HG02981 (cell line): ENCODE results near the gene CAPN15.

Experiments
- ATAC-seq: cut with Tn5 transposase; IDR thresholded peaks from one replicate; pipeline ENCODE4 v1.9.1; 2021; ENCODE audit warnings: mild to moderate bottlenecking, moderate library complexity; ENCODE audit not compliant: unreplicated experiment

Gene CAPN15

DNA sequence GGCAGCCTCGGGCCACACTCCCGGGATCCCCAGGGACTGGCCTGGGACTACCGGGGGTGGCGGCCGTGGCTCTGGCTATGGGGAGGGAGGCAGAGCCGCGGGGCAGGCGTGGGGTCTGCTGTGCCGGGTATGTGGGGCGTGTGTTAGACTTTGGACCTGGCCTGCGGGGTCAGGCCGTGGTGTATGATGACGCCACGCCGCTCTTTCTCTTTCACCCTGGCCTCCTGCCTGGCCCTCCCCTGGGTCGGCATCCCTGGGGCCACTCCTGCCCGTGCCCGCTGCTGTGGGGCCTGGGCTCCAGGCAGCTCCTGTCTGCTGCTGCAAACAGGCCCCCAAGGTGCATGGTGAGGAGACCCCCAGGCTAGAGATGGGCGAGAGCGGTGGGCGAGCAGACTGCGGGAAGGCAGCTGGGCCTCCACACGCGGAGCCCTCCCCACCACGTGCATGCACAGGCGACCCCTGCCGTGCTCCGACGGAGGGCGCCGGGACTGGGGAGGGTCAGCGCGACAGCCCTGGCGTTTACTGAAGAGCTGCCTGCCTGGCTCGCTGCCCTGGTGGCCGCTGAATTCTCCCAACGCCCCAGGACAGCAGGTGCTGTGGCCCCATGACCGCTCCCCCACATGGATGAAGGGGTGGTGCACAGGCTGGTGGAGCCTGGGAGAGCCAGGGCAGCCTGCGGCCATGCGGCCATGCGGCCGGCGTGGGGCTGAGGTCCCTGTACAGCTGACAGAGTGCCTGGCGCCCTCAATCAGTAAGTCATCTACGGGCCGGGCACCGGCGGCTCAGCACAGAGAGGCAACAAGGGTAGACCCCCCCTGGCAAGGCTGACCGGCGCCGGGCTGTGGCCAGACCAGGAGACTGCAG lies 16.0 kb downstream of the CAPN15 start:
- ATAC-seq, result no peak

DNA sequence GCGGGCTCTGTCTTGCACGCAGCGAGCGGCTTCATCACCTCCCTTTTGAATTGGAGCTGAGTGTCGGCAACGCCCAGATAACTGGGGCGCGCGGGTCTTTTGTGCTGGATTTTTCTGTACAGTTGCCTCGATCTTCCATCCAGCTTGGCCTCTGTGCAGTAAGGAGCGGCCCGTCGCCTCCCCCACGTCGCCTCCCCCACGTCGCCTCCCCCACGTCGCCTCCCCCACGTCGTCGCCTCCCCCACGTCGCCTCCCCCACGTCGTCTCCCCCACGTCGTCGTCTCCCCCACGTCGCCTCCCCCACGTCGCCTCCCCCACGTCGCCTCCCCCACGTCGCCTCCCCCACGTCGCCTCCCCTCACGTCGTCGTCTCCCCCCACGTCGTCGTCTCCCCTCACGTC lies 17.0 kb downstream of the CAPN15 start:
- no peak for ATAC-seq

DNA sequence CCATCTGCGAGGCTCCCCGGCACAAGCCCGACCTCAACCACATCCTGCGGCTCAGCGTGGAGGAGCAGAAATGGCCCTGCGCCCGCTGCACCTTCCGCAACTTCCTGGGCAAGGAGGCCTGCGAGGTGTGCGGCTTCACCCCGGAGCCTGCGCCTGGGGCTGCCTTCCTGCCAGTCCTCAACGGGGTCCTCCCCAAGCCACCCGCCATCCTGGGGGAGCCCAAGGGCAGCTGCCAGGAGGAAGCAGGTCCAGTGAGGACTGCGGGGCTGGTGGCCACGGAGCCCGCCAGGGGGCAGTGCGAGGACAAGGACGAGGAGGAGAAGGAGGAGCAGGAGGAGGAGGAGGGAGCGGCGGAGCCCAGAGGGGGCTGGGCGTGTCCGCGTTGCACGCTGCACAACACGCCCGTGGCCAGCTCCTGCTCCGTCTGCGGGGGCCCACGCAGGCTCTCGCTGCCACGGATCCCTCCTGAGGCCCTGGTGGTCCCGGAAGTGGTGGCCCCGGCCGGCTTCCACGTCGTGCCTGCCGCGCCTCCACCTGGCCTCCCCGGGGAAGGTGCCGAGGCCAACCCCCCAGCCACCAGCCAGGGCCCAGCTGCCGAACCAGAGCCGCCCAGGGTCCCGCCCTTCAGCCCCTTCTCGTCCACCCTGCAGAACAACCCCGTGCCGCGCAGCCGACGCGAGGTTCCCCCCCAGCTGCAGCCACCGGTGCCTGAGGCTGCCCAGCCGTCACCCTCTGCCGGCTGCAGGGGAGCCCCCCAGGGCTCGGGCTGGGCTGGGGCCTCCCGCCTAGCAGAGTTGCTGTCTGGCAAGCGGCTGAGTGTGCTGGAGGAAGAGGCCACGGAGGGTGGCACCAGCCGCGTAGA lies 19.6 kb downstream of the CAPN15 start:
- ATAC-seq, result no peak

DNA sequence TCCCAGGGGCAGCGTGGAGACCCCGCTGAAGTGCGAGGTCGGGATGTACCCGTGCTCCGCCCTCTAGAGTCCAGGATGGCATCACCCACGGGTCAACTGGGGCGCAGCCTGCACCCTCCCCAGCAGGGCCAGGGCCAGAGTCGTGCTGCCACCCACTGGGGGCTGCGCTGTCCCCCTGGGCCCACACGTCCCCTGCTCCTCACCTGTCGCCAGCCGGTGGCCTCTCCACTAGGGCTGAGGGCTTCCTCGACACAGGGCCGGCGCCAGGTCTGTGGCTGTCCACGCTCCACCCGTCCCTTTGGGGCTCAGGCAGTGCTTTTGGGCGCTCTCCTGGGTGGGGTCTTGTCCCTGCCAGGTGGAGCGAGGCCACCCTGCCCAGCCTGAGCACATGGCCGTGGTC lies 21.1 kb downstream of the CAPN15 start:
- ATAC-seq, result no peak

DNA sequence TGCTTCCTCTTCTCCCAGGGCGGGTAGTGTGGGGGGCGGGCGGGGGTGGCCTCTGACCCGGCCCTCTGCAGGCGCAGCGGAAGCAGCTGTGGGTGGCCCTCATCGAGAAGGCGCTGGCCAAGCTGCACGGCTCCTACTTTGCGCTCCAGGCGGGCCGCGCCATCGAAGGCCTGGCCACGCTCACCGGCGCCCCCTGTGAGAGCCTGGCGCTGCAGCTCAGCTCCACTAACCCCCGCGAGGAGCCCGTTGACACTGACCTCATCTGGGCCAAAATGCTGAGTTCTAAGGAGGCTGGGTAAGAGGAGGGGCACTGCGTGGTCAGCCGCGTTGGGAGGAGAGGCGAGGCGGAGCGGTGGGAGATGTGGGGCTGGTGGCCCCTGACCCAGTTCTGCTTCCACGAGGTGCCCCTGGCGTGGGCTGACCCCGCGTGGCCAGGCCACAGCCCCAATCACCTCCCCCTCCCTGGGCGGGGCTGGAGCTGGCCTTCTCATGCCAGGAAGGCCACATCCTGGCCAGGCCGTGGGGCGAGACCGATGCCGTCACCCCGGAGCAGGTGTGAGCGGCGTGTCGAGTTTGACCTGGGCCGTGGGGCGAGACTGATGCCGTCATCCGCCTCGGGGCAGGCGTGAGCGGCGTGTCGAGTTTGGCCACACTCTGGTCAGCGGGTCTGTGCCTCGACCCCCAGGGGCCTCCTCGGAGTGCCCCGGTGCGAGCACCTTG lies 22.2 kb downstream of the CAPN15 start:
- no peak for ATAC-seq

DNA sequence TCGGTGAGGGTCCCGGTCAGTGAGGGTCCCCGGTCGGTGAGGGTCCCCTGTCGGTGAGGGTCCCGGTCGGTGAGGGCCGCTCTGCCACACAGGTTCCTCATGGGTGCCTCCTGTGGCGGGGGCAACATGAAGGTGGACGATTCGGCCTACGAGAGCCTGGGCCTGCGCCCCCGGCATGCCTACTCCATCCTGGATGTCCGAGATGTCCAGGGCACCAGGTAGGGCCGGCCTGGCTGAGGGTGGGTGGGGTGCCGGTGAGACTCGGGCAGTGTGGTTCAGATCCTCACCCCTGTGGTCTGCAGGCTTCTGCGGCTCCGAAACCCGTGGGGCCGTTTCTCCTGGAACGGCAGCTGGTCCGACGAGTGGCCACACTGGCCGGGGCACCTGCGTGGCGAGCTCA lies 23.7 kb downstream of the CAPN15 start:
- ATAC-seq, result no peak

DNA sequence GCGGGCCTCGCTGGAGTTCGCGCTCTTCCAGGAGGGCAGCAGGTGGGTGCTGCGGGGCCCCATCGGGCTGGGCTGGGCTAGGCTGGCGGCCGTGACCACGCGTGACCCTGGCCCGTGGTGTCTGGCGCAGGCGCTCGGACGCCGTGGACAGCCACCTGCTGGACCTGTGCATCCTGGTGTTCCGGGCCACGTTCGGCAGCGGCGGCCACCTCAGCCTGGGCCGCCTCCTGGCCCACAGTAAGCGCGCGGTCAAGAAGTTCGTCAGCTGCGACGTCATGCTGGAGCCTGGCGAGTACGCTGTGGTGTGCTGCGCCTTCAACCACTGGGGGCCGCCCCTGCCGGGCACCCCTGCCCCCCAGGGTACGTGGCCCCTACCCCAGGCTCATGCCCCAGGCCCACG lies 24.7 kb downstream of the CAPN15 start:
- ATAC-seq, result no peak

DNA sequence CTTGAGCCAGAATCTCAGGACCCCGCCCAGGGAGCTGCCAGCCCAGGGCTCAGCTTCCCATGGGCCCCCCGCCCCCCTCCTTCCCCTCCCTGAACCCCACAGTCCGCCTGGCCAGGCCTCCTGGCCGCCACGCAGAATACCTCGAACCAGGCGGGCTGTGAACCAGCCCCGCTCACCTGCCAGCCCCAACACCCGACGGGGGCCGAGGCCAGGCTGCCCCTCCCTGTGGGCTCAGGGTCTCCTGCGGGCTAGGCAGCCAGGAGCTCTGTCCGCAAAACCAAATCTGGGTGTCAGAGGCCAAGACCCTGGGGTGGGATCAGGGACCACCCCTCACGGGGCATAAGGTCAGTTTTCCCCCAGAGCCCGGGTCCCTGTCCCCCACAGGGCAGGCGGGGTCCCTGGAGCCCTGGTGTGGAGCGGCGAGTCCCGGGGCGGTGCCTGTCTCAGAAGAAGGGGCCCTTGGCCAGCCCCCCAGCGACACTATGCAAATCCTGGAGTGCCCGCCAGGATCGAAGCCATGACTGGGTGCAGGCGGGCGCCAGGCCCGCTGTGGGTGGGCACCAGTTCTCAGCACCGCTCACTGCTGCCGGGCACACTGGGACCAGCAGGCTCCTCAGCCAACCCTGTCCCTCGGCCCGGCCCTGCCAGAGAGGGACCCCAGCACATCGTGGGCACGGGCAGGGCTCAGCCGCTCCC lies 26.2 kb downstream of the CAPN15 start:
- ATAC-seq, result no peak

DNA sequence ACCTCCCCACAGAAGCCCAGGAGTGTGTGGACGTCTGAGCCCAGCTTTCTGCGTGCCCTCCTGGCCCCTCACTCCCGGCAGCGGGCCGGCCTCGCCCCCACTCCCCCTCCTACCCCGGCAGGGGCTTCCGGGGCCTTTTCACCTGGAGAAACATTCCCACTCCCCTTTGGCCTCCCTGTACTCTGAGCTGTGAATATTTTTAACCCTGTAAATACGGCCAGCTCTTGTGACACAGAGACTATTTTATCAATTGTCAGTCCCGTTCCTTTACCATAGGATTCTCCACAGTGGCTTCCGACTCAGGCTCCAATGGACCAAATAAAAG lies 26.7 kb downstream of the CAPN15 start:
- no peak for ATAC-seq

DNA sequence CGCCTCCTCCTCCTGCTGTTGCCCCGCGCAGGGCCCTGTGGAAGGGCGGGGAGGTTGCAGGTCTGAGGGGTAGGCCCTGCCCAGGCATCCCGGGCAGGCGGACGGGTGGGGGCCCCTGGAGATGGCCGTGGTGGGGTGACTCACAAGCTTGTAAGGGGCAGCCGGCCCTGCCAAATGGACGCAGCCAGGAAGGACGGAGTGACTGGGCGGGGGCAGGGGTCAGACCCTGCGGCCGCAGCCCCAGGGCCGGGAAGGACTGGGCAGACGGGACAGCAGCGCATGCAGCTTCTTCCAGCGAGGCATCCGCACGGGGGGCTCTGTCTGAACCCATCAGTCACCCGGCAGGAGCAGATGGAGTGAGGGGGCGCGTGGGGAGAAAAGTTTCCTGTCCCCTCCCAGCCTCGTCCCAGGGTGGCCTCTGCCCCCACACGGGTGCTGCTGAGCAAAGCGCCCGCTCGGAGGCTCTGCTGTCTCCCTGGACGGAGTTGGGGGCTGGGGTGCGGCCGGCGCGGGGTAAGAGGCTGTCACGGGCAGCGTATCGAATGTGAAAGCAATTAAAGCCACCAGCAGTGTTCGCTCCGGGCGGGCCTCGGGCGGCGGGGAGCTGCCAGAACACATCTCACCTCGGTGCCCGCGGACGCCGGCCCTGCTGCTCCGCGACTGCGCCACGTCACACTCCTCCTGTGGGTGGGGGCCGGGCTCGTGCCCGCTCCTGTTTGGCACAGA lies 27.3 kb downstream of the CAPN15 start:
- ATAC-seq, result no peak

DNA sequence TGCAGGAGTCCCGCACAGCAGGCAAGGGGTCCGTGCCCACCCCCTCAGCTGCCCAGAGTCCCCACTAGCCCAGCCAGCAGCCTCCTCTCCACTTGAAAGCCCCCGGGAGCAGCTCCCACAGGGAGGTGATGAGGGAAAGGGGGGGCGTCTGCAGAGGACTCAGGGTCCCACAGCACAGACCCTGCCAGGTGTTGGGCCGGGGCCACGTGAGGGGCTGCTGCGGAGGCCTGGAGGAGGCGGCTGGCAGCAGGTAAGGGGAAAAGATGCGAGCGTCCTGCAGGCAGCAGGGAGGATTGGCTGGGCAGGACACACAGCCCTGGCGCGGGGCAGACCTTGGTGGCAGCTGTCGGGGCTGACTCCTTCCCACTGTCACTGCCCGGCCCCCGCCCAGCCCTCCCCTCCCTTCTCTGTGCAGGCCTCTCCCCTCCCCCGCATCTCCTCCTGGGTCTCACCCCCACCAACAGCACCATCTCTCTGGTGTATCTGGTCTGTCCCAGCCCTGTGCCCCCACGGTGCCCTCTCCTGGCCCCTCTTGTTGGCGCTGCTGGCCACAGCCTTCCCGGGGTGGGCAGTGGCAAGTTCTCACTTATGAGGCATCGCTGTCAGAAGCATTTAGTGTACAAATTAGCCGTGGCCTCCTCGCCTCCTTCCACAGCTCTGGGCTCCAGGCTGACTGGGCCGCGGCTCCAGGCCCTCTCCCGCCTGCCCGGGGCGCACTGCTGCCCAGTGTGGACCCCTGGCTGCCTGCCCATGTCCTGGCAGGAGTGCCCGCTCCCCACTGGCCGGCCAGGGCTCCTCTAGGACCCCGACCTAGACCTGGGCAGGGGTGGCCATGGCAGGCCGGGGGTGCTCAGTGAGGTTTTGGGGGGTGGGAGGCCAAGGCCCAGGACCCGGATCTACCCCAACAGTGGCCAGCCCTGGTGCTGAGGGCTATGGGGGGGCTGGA lies 28.3 kb downstream of the CAPN15 start:
- no peak for ATAC-seq

DNA sequence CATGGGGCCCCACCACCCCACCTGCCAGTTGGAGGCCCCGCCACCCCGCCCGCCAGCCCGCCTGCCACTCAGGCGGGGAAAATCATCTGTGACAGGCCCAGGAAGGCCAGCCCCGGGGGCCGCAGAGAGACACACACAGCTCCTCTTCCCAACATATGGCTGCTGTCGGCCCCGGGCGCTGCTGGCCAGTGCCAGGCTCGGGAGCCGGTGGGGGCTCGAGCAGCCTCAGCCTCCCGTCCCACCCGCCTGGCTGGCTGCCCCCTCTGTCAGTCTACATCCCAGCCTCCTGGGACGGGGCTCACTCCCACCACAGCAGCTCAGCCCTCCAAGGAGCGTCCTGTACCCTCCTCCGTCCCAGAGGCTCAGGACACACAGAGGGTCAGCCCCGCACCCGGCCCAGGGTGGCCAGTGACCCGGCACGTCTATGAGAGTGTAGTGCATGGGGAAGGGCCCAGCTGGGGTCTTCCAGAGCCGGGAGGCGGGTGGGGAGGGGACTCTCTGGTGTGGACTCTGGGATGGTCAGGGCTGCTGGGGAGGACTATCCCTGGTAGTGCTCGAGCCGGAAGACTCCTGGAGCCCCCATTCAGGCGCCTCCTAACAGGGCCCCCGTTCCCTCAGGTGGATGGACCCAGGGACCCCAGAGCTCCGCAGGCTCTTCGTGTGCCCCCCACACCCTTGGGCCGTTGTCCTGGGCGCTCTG lies 29.1 kb downstream of the CAPN15 start:
- no peak for ATAC-seq

DNA sequence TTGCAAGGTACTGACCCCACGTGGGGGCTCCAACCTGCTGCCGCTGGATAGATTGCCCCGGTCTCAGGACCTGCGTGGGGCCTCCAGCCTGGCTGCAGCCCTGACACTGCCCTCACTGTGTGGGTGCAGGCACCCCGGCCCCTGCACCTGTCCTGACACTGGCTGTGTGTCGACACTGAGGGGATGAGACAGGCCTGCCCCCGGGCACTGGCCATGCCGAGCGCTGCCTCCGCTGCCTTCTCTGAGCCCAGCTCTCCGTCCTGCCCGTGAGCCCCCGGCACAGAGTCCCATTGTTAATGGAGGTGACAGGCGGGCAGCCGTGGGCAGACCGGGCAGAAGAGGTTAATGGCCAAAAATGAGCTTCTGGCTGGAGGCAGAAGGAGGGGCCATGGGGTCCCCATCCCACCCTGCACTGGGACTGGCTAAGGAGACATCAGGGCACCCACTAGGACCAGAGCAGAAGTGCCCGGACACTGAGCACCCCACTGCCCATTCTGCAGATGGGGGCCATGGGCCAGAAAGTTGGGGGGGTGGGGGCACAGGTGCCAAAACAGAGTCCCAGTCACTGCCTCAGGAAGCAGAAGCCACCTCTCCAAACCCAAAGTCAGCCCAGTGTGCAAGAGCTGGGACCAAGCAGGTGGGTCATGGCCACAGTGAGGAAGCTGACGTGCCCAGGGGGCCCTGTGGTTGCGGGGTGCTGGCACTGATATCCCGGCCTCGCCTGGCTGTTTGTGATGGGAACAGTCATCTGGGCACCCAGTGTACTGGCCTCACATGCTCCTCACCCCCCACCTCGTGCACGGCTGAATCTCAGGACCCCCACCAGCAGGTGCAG lies 30.2 kb downstream of the CAPN15 start:
- no peak for ATAC-seq

DNA sequence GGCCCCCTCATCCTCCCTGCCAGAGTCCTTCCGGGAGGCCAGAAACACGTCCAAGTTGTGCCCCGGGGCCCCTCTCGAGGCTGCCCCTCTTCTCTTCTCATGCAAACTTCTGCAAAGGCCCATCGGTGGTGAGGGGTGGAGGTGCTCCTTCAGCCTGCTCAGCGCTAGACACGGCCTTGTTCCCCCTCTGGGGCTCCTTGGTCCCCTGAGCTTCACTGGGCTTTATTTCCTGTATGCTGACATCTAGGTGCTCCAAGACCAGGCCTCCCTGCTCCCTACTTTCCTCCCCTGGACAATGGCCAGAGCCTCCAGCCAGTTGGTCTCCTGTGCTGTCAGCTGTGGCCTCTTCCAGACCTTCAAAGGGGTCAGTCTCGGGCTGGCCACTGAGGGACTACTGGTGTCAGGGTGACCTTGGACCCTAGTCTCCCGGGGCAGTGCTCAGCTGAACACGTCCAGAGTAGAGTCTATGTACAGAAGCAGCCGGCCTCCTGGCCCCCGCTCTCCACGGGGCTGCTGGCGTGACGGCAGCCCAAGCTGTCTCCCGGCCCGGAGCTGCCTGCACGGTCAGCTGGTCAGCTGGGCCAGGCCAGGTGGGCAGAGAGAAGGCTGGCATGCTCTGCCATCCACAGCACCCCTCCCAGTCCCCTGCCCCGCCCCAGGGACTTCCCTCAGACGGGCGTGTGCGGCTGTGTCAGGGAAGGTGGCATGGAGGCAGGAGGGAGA lies 30.9 kb downstream of the CAPN15 start:
- ATAC-seq, result no peak

DNA sequence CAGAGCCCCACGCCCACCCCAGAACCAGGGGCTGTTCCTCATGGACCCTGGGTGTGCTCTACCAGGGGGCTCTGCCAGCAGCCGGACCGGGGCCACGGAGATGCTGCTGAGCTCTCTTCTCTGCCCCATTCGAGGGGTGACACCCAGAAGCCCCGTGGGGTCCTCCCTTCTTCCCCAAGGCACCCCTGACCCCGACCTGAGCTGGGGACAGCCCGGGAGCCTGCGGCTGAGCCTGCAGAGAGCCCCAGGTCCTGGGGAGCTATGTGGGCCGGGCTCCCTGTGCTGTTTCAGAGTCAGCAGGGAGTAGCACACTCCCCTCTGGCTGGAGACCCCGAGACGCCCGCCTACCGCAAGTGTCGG lies 31.5 kb downstream of the CAPN15 start:
- no peak for ATAC-seq

DNA sequence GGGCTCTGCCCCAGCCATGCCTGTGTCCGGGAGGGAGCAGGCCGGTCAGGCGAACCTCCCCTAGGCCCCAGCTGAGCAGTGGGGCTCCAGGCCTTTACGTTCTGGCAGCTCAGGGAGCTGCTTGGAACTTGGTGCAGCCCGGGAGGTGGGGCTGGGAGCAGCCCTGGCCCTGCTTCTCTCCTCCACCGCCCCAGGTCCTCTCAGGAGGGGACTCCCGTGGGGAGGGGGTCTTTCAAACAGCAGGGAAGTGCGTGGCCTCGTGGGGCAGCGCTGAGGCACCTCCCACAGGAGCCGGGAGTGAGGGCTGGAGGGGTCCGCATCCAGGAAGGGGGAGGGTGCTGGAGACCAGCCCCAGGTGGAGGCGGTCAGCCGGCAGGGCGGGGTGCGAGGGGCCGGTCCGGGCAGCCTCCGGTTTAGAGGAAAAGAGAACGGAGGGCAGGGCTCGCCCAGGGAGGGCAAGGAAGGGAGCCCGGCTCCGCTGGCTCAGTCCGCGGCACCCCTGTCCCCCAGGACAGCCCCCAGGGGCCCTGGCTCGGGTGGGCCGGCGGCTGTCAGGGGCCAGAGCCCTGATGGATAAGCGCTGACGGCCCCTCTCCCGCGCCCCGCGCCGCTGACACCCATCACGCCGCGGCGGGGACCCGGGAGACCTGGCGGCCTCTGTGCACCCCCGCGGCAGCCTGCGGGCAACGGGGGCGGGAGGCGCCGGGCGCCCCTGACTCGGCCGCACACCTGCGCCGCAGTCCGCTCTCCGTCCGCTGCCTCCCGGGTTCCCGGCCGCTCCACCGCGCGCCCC lies 32.1 kb downstream of the CAPN15 start:
- no peak for ATAC-seq
